LHCN-M2 (cell line): Measurements from ENCODE around the gene PPP1R13L. TPM values are rescaled to one million over a fixed set of nuclear protein-coding genes. Genes with fewer than 3 reads are reported as not detected.

ENCODE experiments used
- DNase-seq: peaks from one replicate; pipeline ENCODE4 v3.0.0-alpha.2; 2012; ENCODE audit warnings: low read depth
- polyA plus RNA-seq: library from polyadenylated mRNA; unstranded; fragments of >200 nt; gene quantifications from one replicate; pipeline ENCODE4 v1.2.1, GENCODE V29; 2012; ENCODE audit warnings: missing spikeins
- total RNA-seq: library from RNA; depleted of rRNA; stranded (reverse); fragments of >200 nt; gene quantifications from 2 replicates; pipeline ENCODE4 v1.2.3, GENCODE V29; 2014; rRNA removed

PPP1R13L gene, protein sequence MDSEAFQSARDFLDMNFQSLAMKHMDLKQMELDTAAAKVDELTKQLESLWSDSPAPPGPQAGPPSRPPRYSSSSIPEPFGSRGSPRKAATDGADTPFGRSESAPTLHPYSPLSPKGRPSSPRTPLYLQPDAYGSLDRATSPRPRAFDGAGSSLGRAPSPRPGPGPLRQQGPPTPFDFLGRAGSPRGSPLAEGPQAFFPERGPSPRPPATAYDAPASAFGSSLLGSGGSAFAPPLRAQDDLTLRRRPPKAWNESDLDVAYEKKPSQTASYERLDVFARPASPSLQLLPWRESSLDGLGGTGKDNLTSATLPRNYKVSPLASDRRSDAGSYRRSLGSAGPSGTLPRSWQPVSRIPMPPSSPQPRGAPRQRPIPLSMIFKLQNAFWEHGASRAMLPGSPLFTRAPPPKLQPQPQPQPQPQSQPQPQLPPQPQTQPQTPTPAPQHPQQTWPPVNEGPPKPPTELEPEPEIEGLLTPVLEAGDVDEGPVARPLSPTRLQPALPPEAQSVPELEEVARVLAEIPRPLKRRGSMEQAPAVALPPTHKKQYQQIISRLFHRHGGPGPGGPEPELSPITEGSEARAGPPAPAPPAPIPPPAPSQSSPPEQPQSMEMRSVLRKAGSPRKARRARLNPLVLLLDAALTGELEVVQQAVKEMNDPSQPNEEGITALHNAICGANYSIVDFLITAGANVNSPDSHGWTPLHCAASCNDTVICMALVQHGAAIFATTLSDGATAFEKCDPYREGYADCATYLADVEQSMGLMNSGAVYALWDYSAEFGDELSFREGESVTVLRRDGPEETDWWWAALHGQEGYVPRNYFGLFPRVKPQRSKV
- 0.64 and 0.92 TPM in 2 replicates for total RNA-seq
- 3.8 TPM for polyA plus RNA-seq

DNA sequence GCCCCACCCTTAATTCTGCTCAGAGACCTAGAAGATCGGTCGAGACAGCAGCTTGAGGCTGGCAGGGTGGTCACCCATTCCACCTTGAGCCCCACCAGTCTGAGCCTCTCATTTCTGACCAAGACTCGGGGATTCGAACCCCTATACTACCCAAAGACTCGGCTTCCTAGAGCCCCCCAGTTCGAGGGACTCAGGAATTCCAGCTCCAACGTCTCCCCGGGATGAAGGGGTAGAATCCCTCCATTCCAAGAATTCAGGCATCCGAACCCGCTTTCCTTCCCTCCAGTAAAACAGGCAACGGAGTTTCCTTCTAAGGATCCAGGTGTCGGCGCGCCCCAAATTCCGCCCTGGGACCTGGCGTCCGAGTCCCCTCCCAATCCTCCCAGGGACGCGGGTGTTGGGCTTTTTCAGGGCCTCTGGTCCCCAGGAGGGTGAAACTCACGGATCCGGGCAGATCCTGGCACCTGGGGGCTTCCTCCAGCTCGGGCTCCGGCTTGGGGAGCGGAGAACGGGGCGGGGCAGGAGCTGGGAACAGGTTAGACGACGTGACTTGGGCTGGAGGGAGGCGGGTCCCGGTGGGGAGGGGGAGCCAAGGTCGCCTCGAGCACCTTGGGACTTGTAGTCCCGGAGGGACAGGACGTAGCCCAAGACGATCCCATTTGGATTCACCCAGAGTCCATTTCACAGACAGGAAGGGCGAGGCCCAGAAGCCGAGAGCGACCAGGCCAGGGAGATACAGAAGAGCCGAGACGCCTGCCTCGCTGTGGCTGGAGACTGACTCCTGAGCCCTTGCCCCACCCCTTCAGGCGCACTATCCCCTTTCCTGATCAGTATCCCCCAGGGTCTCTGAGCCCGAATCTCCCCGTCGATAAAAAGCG lies at the start of gene PPP1R13L:
Gene PPP1R13L, minus strand, starts transcription at position 513 of the 878 bp plus-strand sequence. CDS start 6,751 bp downstream, outside the sequence.
- no peak for DNase-seq

- no peak for DNase-seq
Measured at GRCh38 chr19:45451850-45452387, 47.0 kb upstream of the PPP1R13L start.

DNA sequence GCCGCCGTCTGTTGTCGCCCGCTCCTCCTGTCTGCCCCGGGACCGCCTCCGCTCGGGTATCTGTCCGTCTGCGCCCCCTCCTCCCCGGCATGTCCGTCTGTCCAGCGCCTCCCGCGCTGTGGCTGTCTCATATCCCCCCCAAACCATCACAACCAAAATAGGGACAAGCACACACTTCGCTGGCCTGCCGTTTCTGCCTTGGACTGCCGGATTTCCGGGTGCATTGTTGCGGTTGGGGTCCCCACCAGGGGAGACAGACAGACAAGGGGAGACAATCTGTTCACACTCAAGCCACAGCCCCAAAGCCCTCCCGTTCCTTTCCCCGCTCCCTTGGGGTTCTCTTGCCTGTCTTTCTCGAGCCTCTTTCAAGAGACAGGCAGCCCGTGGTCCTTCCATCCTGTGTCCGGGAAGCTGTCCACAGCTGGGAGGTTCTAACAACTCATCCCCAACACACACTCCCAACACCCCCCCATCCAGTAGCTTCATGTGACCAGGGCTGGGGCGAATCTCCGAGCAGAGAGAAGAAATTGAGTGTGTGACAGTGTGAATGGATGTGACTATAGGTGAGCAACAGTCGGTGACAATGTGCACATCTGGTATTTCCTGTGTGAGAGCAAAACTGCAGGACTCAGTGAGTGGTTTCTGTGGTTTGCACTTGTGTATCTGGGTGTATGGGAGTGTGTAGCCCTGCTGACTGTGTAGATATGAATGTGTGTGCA lies 46.4 kb upstream of the PPP1R13L start:
- DNase-seq, result peak; percentile 53

- no peak for DNase-seq
Measured at GRCh38 chr19:45450012-45450333, 45.1 kb upstream of the PPP1R13L start.

- no peak for DNase-seq
Measured at GRCh38 chr19:45448887-45449299, 44.0 kb upstream of the PPP1R13L start.

DNA sequence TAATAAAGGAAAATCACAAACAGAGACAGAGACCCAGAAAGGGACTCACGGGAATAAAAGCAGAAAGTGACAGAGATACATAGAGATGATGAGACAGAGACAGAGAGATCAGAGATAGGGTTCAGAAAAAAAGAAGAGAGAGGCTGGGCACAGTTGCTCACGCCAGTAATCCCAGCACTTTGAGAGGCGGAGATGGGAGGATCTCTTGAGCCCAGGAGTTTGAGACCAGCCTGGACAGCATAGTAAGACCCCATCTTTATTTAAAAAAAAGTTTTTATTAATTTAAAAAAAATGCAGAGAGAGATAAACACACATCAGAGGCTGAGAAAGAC lies 43.5 kb upstream of the PPP1R13L start:
- DNase-seq, result no peak

DNA sequence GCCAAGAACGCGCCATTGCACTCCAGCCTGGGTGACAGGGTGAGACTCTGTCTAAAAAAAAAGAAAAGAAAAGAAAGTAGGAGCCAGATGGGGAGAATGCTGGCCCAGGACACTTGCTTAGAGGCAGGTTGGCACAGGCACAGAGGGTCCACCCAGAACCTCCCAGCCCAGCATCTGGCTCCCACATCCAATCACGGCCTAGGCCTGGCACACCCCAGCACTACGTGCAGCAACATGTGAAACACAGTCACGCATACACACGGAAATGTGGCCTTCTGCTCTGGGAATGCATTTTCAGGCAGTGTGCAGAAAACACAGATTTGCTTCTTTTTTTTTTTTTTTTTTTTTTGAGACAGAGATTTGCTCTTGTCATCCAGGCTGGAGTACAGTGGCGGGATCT lies 42.1 kb upstream of the PPP1R13L start:
- DNase-seq, result no peak

- DNase-seq, result peak; percentile 51
Measured at GRCh38 chr19:45446295-45446694, 41.4 kb upstream of the PPP1R13L start.

- DNase-seq, result no peak
Measured at GRCh38 chr19:45445139-45445538, 40.3 kb upstream of the PPP1R13L start.

- DNase-seq, result peak; percentile 72
Measured at GRCh38 chr19:45444318-45445041, 39.6 kb upstream of the PPP1R13L start.

DNA sequence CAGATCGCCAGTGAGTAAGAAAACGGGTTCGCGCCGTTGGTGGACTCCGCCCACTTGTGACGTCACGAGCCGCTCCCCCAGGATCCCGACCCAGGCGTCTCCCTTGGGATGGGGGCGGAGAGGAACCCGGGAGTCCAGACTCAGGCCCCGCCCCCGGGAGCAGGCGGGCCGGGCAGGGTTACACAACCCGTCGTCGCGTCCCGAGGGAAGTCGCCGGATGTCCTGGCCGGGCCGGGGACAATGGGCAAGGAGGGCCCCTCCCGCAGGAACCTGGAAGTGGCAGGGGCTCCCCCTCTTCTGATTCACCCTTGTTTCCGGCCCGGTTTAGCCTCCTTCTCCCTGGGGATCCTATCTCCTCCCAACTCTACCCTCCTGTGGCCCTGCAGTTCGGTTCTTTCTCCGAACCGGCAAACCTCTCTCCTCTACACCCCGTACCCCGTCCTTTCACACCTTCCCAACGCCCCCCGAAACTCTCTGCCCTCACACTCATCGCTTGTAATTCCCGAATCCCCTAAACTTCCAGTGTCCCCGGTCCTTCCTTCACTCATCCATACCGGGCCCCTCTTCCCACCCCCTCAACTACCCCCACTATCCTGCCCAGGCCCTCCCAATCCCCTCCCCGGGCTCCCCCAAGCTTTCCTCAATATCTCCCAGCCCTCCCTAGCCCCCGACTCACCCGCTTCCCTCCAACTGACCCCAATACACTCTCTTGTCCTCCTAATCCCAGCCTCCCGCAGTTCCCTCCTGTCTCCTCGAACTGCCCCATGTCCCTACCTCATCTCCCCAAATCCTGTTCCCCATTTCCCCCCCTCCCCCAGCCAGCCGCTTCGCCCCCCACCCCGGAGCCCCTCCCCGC lies 38.8 kb upstream of the PPP1R13L start:
- DNase-seq, result peak; percentile 90

DNA sequence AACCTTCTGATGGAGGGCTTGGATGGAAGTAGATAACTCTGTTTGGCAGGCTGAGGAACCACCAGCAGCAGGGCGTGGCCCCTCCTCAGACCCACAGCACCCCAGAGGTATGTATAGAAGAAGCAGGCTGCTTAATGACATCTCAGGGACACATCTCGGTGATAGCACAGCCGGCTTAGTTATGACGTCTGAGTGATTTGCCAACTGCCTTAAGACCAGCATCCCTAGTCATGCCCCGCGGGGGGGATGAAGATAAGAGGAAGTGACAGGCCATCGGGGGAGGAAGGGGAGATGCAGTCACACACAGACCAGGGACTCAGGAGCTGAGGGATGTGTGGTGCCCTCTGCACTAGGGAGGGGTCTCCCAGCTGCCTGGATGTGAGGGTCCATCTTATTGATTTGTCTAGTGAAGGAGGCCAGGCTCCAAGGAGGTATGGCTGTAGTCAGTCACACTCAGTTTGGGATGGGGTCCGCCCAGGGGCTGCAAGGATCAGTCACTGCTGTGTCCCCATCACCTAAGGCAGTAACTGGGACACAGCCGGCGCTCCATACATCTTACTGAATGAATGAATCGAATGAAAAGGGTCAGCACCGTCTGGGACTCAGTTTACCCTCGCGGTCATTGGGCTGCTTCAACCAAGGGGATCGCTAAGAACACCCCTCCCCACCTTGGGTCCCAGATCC lies 38.1 kb upstream of the PPP1R13L start:
- DNase-seq, result peak; percentile 46

DNA sequence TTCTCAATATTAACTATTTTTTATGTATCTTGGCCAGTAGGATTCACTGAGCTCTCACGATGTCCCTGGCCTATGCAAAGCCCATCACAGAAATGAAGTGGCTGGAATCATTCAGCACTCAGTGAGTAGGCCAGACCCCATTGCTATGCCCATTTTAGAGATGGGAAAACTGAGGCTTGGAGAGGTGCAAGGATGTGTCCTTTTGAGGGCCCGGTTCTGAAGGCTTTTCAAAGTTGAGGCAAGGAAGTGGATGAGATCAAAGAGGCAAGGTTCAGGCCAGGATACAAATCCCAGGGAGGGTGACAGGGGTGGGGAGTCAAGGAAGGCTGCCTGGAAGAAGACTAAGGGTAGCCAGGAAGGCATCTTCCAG lies 37.5 kb upstream of the PPP1R13L start:
- no peak for DNase-seq

DNA sequence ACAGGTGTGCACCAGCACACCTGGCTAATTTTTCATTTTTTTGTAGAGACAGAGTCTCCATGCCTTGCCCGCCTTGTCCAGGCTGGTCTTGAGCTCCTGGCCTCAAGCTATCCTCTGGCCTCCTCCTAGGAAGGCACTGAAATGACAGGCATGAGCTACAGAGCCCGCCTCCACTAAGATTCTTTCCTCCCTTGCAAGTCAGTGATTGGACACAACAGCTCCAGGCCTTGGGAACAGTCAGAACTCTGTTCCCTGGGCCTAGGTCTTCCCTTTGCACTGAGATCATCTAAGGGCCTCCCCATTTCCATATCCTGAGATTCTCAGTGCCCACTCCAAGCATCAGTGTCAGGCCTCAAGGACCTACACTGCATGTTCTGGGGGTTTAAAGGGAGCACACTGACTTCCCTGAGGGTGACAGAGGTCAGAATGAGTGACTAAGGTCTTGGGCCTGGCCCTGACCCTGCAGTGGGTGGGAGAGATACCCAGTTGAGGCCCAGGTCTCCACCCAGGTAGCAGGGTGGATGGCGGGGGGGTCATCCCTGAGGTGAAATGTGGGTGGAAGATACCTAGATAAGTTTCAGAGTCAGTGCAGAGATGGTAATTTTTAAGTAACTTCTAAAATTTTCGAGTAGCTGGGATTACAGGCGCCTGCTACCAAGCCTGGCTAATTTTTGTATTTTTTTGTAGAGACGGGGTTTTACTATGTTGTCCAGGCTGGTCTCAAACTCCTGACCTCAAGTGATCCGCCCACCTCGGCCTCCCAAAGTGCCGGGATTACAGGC lies 36.2 kb upstream of the PPP1R13L start:
- peak; percentile 37 for DNase-seq

DNA sequence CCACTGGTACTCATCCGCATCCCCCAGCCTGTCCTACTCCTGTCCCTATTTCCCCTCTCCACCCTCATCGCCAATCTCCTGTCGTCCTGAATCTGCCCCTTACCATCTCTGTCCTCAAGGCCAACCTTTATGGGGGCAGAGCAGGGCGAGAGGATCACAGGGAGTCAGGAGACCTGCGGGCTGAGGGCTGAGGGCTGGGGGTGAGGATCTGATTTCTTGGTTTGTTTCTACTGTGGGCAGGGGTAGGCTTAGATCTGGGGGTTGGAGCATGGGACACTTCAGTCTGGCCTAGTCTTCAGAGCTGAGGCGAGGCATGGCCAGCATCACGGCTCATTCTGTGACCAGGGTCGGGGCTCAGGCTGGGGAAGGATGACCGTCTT lies 35.4 kb upstream of the PPP1R13L start:
- DNase-seq, result no peak

DNA sequence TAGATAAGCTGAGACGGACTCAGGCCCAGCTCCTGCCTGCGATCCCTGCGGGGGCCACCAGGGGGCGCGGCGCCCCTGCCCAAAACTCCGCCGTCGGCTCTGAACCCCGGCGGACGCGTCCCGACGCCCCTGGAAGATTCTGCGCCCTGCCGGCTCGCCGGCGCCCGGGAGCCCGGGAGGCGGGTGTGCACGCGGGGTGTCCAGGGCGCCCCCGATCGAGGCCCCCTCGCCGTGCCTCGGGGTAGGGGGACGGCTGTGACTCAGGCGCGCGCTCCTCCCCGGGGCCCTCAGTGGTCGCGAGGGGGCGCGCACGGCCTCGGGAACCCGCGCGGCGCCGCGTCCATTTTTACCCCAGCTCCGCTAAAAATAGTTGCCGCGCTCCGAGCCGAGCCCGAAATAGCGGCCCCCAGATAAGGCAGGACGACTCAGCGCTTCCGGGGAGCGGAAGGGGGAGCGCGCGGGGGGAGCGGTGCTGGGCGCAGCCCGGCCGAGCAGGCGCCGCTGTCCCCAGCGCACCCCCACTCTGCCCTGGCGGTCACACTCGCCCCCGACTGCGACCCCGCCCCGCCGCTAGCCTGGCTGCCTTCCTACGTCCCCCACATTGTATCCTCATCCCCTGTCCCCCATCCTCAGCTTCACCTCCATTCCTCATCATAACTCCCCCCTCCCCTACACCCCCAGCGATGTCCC lies 34.8 kb upstream of the PPP1R13L start:
- peak; percentile 81 for DNase-seq

DNA sequence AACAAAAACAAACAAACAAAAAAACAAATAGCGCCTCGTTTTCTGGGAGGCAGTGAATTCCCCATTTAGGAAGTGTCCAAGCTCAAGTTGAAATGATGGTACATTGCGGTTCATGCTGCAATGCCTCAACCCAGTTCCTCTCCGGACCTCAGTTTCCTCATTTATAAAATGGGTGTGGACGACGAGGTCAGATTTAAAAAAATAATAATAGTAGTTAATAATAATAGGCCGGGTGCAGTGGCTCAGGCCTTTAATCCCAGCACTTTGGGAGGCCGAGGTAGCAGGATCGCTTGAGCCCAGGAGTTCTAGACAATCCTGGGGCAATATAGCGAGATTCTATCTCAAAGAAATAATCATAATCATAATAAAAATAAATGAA lies 34.3 kb upstream of the PPP1R13L start:
- DNase-seq, result no peak
